ENCODE data around the gene SYNE2. TPM values are rescaled to one million over a fixed set of nuclear protein-coding genes. Genes with fewer than 3 reads are reported as not detected.
A peak's percentile ranks its signal among the peaks of the same experiment; 100 is the strongest.

The SYNE2 gene
- total RNA-seq, 1 donor from 2014 or later: 518 TPM

DNA sequence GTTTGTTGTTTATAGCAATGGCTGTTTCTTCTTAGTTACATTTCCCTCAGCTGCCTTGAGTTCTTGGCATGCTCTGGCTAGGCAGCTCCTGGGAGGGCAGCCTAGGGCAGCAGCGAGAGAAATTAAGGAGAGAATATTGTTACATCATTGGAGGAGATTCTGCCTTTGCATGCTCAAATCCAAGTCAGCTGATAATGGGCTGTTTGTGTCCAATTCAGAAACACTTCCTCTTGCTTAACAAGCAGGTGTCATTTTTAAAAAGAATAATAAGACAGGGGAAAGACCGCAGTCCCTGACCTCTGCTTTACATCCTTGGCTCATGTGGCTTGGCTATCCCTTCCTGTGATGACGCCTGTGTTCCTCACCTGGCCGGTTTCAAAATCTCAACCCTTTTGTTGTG lies 364.5 kb downstream of the SYNE2 start:
- H3K36me3 ChIP-seq: peaks cover 68 to 96% of the 10 kb centered on the region in 2 donors
- H3K27me3 ChIP-seq: no peaks in the 10 kb centered on the region
- no peak overlapping the region for H3K27ac ChIP-seq
- TF ChIP-seq, protein P1, sequence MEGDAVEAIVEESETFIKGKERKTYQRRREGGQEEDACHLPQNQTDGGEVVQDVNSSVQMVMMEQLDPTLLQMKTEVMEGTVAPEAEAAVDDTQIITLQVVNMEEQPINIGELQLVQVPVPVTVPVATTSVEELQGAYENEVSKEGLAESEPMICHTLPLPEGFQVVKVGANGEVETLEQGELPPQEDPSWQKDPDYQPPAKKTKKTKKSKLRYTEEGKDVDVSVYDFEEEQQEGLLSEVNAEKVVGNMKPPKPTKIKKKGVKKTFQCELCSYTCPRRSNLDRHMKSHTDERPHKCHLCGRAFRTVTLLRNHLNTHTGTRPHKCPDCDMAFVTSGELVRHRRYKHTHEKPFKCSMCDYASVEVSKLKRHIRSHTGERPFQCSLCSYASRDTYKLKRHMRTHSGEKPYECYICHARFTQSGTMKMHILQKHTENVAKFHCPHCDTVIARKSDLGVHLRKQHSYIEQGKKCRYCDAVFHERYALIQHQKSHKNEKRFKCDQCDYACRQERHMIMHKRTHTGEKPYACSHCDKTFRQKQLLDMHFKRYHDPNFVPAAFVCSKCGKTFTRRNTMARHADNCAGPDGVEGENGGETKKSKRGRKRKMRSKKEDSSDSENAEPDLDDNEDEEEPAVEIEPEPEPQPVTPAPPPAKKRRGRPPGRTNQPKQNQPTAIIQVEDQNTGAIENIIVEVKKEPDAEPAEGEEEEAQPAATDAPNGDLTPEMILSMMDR (IDR thresholded peaks at IDR 0.05): no peak
- H3K4me3 ChIP-seq: no peak overlapping the region
- intact Hi-C loops (cut with DNase I): no loop called here
- H3K9me3 ChIP-seq: no peaks in the 10 kb centered on the region
- peaks cover 0 to 5% of the 10 kb centered on the region in 2 donors for H3K4me1 ChIP-seq
- DNase-seq (ENCODE audit: low spot score in 2 of 2): peak in 1 of 2 donors; percentile 12

DNA sequence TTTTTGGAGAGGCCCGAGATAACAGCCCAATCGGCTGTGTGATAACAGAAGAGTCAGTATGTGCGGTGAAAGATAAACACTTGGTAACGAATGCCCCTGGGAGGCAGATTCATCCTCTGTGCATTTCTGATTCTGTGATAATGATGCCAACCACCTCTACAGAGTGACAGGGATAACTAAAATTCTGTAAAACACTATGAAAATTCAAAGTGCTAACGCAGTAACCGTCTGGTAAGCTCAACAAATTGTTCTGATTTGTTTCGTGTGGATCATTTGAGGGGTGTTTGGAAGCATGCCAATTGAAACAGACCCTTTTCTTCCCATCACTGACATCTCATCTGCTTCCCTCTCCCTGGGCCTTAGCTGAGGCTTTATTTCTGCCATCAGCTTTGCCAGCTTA lies 365.0 kb downstream of the SYNE2 start:
- H3K27ac ChIP-seq: no peak overlapping the region
- peak in 1 of 2 donors; percentile 2 for DNase-seq (ENCODE audit: low spot score in 2 of 2)
- intact Hi-C loops (cut with DNase I): no loop called here
- H3K4me1 ChIP-seq: peaks cover 0 to 5% of the 10 kb centered on the region in 2 donors
- H3K9me3 ChIP-seq: no peaks in the 10 kb centered on the region
- no peaks in the 10 kb centered on the region for H3K27me3 ChIP-seq
- H3K36me3 ChIP-seq: peaks cover 74 to 96% of the 10 kb centered on the region in 2 donors
- no peak overlapping the region for H3K4me3 ChIP-seq
- TF ChIP-seq, protein P1 (IDR thresholded peaks at IDR 0.05): no peak

DNA sequence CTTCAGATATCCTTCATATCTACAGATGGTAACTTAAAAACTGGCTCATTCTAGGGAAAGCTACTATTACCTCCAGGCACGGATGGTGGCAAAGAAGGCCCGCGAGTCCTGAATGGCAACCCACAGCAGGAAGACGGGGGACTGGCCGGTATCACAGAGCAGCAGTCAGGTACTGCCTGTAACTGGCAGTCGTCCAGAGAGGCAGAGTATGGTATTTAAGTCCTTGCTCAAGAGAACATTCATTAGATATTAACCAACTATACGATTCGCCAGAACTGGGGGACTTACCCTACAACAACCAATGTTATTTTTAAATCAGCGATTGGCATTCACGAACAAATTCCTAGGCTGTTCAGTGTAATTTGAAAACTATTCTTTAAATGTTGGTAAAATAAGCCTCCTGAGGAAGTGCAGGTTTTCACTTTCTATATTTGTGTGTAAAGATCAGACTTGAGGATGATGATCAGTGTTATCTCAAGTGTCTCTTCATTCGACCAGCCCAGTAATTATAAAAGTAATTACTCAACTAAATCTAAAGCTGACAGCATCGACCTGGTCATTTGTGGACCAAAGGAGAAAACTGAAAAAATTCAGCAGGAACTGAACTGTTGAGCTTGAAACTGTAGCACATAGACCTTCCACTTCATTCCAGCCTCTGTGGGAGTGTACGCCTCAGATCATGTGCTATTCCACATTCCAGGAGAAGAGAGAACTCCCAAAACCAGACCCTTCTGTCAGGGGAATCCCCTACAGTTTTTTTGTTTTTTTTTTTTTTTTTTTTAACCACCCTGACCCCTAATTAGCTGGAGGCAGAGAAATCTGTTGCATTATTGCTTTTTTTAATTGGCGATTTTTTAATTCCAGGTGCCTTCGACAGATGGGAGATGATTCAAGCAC lies 365.8 kb downstream of the SYNE2 start:
- TF ChIP-seq, protein P1 (IDR thresholded peaks at IDR 0.05): no peak
- Histone ChIP-seq H3K27ac (no peak overlapping the region), H3K36me3 (peaks cover 80 to 100% of the 10 kb centered on the region in 2 donors), H3K9me3 (no peaks in the 10 kb centered on the region), H3K27me3 (no peaks in the 10 kb centered on the region), H3K4me3 (no peak overlapping the region), H3K4me1 (peaks cover 0 to 4% of the 10 kb centered on the region in 2 donors)
- intact Hi-C loops (cut with DNase I): no loop called here
- peak in 1 of 2 donors; percentile 62 for DNase-seq (ENCODE audit: low spot score in 2 of 2)

DNA sequence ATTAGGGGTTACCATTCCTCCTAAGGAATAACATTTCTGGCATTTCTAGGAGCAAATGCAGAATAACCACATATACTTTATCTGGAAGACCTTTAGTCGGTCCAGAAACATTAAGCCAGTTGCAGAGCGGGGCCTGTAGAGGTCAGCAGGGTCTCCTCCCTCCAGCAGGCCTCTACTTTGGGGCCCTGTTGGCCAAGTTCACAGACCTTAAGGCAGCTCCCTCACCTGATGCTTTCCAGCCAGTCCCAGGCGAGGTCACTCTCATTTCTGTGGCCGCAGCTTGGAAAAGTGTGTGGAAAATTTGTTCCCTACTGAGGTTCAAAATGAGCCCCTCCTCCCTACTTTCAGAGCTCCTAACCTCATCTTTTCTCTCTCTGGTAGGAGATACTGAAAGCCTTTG lies 367.3 kb downstream of the SYNE2 start:
- H3K27ac ChIP-seq: no peak overlapping the region

DNA sequence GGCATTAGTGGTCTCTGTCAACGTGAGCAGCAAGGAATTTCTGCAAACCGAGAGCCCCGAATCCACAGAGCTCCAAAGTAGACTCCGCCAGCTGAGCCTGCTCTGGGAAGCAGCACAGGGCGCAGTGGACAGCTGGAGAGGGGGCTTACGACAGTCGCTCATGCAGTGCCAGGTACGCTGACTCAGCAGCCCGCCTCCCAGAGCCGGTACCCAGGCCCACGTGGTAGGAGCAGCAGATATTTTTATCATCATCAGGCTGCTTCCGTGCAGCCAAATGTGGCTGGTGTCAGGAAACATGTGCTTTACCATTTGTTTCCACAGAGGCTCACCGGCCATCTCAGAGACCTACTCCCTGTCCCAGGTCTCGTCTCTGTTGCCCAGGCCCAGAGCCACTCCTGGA lies 367.7 kb downstream of the SYNE2 start:
- H3K36me3 ChIP-seq: peaks cover 79 to 100% of the 10 kb centered on the region in 2 donors
- DNase-seq (ENCODE audit: low spot score in 2 of 2): peak in 1 of 2 donors; percentile 53
- no peaks in the 10 kb centered on the region for H3K9me3 ChIP-seq
- TF ChIP-seq, protein P1 (IDR thresholded peaks at IDR 0.05): no peak
- H3K27ac ChIP-seq: no peak overlapping the region
- no peaks in the 10 kb centered on the region for H3K27me3 ChIP-seq
- intact Hi-C loops (cut with DNase I): no loop called here
- no peak overlapping the region for H3K4me3 ChIP-seq
- no peaks in the 10 kb centered on the region for H3K4me1 ChIP-seq

More for the DNA sequence above, 367.3 kb downstream of the SYNE2 start:
- peaks cover 80 to 100% of the 10 kb centered on the region in 2 donors for H3K36me3 ChIP-seq
- intact Hi-C loops (cut with DNase I): no loop called here
- H3K4me1 ChIP-seq: no peaks in the 10 kb centered on the region
- H3K9me3 ChIP-seq: no peaks in the 10 kb centered on the region
- H3K4me3 ChIP-seq: no peak overlapping the region
- DNase-seq (ENCODE audit: low spot score in 2 of 2): peak in 1 of 2 donors; percentile 55
- TF ChIP-seq, protein P1 (IDR thresholded peaks at IDR 0.05): no peak
- H3K27me3 ChIP-seq: no peaks in the 10 kb centered on the region

Data from ascending aorta (tissue), 2 donors.